ENCODE results near the gene ICA1. TPM values are rescaled to one million over a fixed set of nuclear protein-coding genes. Genes with fewer than 3 reads are reported as not detected.

ICA1 gene
- total RNA-seq, 1 donor from 2014 or later, result 28.0 TPM

GRCh38 chr7:8133188-8133848 is 128.6 kb downstream of the ICA1 start:
- no peak for DNase-seq (ENCODE audit: low read depth in 2 of 2)

GRCh38 chr7:8131694-8132605 is 130.0 kb downstream of the ICA1 start:
- DNase-seq (ENCODE audit: low read depth in 2 of 2), result no peak

GRCh38 chr7:8130663-8131062 is 131.3 kb downstream of the ICA1 start:
- DNase-seq (ENCODE audit: low read depth in 2 of 2), result no peak

GRCh38 chr7:8129318-8129659 is 132.7 kb downstream of the ICA1 start:
- no peak for DNase-seq (ENCODE audit: low read depth in 2 of 2)

GRCh38 chr7:8128449-8129317 is 133.3 kb downstream of the ICA1 start:
- no peak for DNase-seq (ENCODE audit: low read depth in 2 of 2)

GRCh38 chr7:8126601-8127167 is 135.3 kb downstream of the ICA1 start:
- no peak for DNase-seq (ENCODE audit: low read depth in 2 of 2)

GRCh38 chr7:8125680-8126444 is 136.1 kb downstream of the ICA1 start:
- no peak for DNase-seq (ENCODE audit: low read depth in 2 of 2)

- DNase-seq (ENCODE audit: low read depth in 2 of 2), result no peak
Observed at GRCh38 chr7:8121243-8121642, 140.7 kb downstream of the ICA1 start.

- no peak for DNase-seq (ENCODE audit: low read depth in 2 of 2)
Observed at GRCh38 chr7:8120390-8121058, 141.4 kb downstream of the ICA1 start.

GRCh38 chr7:8119262-8119661 is 142.7 kb downstream of the ICA1 start:
- DNase-seq (ENCODE audit: low read depth in 2 of 2), result no peak

- no peak for DNase-seq (ENCODE audit: low read depth in 2 of 2)
Observed at GRCh38 chr7:8117195-8117594, 144.8 kb downstream of the ICA1 start.

GRCh38 chr7:8115547-8116402 is 146.2 kb downstream of the ICA1 start:
- no peak for DNase-seq (ENCODE audit: low read depth in 2 of 2)

GRCh38 chr7:8114175-8114574 is 147.8 kb downstream of the ICA1 start:
- no peak for DNase-seq (ENCODE audit: low read depth in 2 of 2)

- no peak for DNase-seq (ENCODE audit: low read depth in 2 of 2)
Observed at GRCh38 chr7:8113184-8113583, 148.8 kb downstream of the ICA1 start.

- peak in 1 of 2 donors; percentile 5 for DNase-seq (ENCODE audit: low read depth in 2 of 2)
Observed at GRCh38 chr7:8112685-8113084, 149.3 kb downstream of the ICA1 start.

- no peak for DNase-seq (ENCODE audit: low read depth in 2 of 2)
Observed at GRCh38 chr7:8111282-8111960, 150.5 kb downstream of the ICA1 start.

GRCh38 chr7:8109196-8110022 is 152.6 kb downstream of the ICA1 start:
- DNase-seq (ENCODE audit: low read depth in 2 of 2), result no peak

Measured in dermis microvascular lymphatic vessel endothelial cell (primary cell).